Progenitor cell of endocrine pancreas (in vitro differentiated cells): Measurements from ENCODE around the gene KCNJ6. TPM values are rescaled to one million over a fixed set of nuclear protein-coding genes. Genes with fewer than 3 reads are reported as not detected.

Experiments used
- DNase-seq: peaks from one replicate; pipeline ENCODE4 v3.0.0; 2021; ENCODE audit warnings: low spot score; ENCODE audit not compliant: unreplicated experiment
- H3K27ac Mint-ChIP-seq: 2 replicates; pipeline ENCODE4 v1.8.0; 2021; ENCODE audit warnings: mild to moderate bottlenecking, moderate library complexity, mixed read lengths
- H3K27me3 Mint-ChIP-seq: 2 replicates; pipeline ENCODE4 v1.8.0; 2021; ENCODE audit warnings: mixed read lengths
- H3K36me3 Mint-ChIP-seq: 2 replicates; pipeline ENCODE4 v1.8.0; 2022; ENCODE audit warnings: mixed read lengths; ENCODE audit not compliant: insufficient read depth
- H3K4me1 Mint-ChIP-seq: 2 replicates; pipeline ENCODE4 v1.8.0; 2021; ENCODE audit warnings: low read depth, mixed read lengths
- H3K4me3 Mint-ChIP-seq: 2 replicates; pipeline ENCODE4 v1.8.0; 2021; ENCODE audit warnings: low read depth, mild to moderate bottlenecking, moderate library complexity, mixed read lengths
- H3K9me3 Mint-ChIP-seq: 2 replicates; pipeline ENCODE4 v1.8.0; 2021; ENCODE audit warnings: low read depth, mixed read lengths
- CTCF ChIP-seq: fragments of 200-600 bp; sonication (generic); IDR thresholded peaks from one replicate; pipeline ENCODE4 v1.5.0; 2021; ENCODE audit warnings: antibody characterized with exemption, mild to moderate bottlenecking; ENCODE audit not compliant: unreplicated experiment
- total RNA-seq: library from RNA; stranded (reverse); gene quantifications from 2 replicates; pipeline ENCODE4 v1.2.1, GENCODE V29; 2021

The KCNJ6 gene
- total RNA-seq, 1 donor from 2014 or later, result 3.3 TPM

GRCh38 chr21:37642493-37642892, 273.8 kb downstream of the KCNJ6 start:
- H3K9me3 Mint-ChIP-seq, result no peaks in the 10 kb centered on the region
- H3K27ac Mint-ChIP-seq, result no peak overlapping the region
- no peaks in the 10 kb centered on the region for H3K27me3 Mint-ChIP-seq
- H3K4me1 Mint-ChIP-seq, result no peaks in the 10 kb centered on the region
- H3K36me3 Mint-ChIP-seq, result no peaks in the 10 kb centered on the region
- DNase-seq, result no peak
- TF ChIP-seq CTCF, result peak; percentile 53
- H3K4me3 Mint-ChIP-seq, result no peak overlapping the region

- no peaks in the 10 kb centered on the region for H3K27me3 Mint-ChIP-seq
- no peak overlapping the region for H3K27ac Mint-ChIP-seq
- H3K36me3 Mint-ChIP-seq, result no peaks in the 10 kb centered on the region
- TF ChIP-seq CTCF, result no peak
- H3K4me1 Mint-ChIP-seq, result peaks cover 6% of the 10 kb centered on the region
- H3K9me3 Mint-ChIP-seq, result no peaks in the 10 kb centered on the region
- no peak overlapping the region for H3K4me3 Mint-ChIP-seq
- no peak for DNase-seq
These were observed 276.5 kb downstream of the KCNJ6 start for GRCh38 chr21:37639756-37640155.

DNA sequence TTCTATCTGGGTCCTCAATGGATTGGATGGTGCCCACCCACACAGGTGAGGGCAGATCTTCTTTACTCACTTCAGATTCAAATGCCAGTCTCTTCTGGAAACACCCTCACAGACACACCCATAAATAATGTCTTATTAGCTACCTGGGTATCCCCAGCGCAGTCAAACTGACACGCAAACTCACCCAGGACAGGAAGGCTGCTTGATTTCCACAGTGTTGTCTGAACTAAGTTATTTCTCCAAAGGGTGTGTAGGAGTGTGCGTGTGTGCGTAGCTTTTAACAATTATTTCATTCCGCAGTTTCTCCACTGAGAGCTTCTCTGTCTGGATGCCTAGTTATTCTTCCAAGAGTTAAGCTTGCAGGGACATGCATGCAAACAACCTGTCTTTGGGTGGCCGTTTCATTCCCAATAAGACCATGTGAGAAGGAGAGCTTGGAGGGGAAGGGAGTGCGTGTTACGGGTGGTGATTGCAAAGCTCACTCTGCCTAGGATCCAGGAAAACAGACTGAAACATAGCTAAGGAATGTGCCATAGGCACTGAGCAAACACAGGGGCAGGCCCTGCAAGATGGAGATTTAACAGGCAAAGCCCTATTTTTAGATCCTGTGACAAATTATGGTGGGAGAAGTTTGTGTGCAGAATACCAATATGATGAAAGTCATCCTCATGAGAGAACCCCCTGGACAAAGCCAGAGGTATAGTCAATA, 280.0 kb downstream of the KCNJ6 start:
- H3K36me3 Mint-ChIP-seq, result peaks cover 1% of the 10 kb centered on the region
- no peak for TF ChIP-seq CTCF
- H3K4me3 Mint-ChIP-seq, result no peak overlapping the region
- H3K27ac Mint-ChIP-seq, result no peak overlapping the region
- peaks cover 7% of the 10 kb centered on the region for H3K4me1 Mint-ChIP-seq
- H3K9me3 Mint-ChIP-seq, result peaks cover 7% of the 10 kb centered on the region
- peaks cover 7% of the 10 kb centered on the region for H3K27me3 Mint-ChIP-seq
- no peak for DNase-seq

DNA sequence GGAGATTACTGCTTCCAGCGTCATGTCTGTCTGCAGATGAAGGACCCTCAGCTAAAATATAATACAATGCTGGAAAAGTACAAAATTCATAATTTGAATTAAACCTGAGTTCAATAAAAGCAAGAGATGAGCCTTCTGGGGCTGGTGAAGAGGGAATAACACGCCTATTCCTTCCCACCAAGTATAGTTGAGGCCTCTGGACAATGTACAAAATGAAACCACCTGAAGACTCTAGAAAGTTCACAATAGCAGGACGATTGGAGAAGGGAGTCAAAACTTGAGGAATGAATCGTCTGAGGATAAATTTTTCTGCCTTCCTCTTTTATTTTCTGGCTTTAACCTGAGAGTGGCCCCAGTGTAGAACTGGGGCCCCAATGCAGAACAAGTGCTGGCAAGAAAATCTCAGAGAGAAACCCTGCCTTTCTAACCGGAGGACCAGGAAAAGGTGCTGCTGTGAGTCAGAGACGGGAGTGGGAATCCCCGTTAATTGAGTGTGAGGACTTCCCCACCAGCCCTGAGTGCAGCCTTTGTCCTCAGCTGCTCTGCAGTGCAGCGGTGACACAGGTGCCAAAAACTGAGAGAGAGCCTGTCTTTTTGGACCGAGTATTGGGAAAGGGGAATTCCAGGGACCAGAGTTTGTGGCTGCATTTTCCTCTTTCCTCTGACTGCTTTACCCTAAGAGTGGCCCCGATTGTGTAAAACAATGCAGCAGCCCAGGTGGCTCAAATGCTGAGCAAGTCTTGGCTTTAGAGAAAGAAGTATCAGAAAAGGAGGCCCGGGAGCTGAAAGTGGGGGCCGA, 284.7 kb downstream of the KCNJ6 start:
- Mint-ChIP-seq H3K4me3 (no peak overlapping the region), H3K4me1 (peaks cover 13% of the 10 kb centered on the region), H3K36me3 (peaks cover 3% of the 10 kb centered on the region), H3K27ac (peak overlapping the region; percentile 4), H3K9me3 (peaks cover 12% of the 10 kb centered on the region), H3K27me3 (peaks cover 14% of the 10 kb centered on the region)
- DNase-seq, result no peak
- TF ChIP-seq CTCF, result no peak

- Mint-ChIP-seq H3K36me3 (peaks cover 3% of the 10 kb centered on the region), H3K27me3 (peaks cover 14% of the 10 kb centered on the region), H3K9me3 (peaks cover 12% of the 10 kb centered on the region), H3K4me3 (no peak overlapping the region), H3K4me1 (peaks cover 13% of the 10 kb centered on the region), H3K27ac (no peak overlapping the region)
- no peak for TF ChIP-seq CTCF
- no peak for DNase-seq
These were observed 285.4 kb downstream of the KCNJ6 start for GRCh38 chr21:37630872-37631271.
